Trophoblast cell (in vitro differentiated cells and primary cell): ENCODE data around the gene LRIG1.
A peak's percentile ranks its signal among the peaks of the same experiment; 100 is the strongest.

Experiments
- DNase-seq, 2 donors: peaks; one replicate each; pipeline ENCODE4 v3.0.0-alpha.2; 2016
- H2AFZ ChIP-seq: 2 replicates; pipeline ENCODE4 v1.6.1; 2013; ENCODE audit warnings: low read length, moderate library complexity, mild to moderate bottlenecking; ENCODE audit not compliant: insufficient read depth, poor library complexity
- H2AK5ac ChIP-seq: 2 replicates; pipeline ENCODE4 v1.6.1; 2013; ENCODE audit warnings: mild to moderate bottlenecking, low read length
- H2BK120ac ChIP-seq: 2 replicates; pipeline ENCODE4 v1.6.1; 2013; ENCODE audit warnings: low read length, mild to moderate bottlenecking, moderate library complexity; ENCODE audit not compliant: insufficient read depth, poor library complexity
- H2BK12ac ChIP-seq: 2 replicates; pipeline ENCODE4 v1.6.1; 2013; ENCODE audit warnings: mild to moderate bottlenecking, low read length, moderate library complexity
- H2BK5ac ChIP-seq: 2 replicates; pipeline ENCODE4 v1.6.1; 2013; ENCODE audit warnings: low read length, low read depth, moderate library complexity, mild to moderate bottlenecking; ENCODE audit not compliant: poor library complexity
- H3K14ac ChIP-seq: 2 replicates; pipeline ENCODE4 v1.6.1; 2013; ENCODE audit warnings: mild to moderate bottlenecking, low read length
- H3K18ac ChIP-seq: 2 replicates; pipeline ENCODE4 v1.6.1; 2013; ENCODE audit warnings: mild to moderate bottlenecking, low read length
- H3K23ac ChIP-seq: 2 replicates; pipeline ENCODE4 v1.6.1; 2013; ENCODE audit warnings: low read length
- H3K27ac ChIP-seq: 2 replicates; pipeline ENCODE4 v1.5.1; 2013; ENCODE audit warnings: low read depth, mild to moderate bottlenecking, inconsistent platforms, low read length, moderate library complexity
- H3K27me3 ChIP-seq: 2 replicates; pipeline ENCODE4 v1.6.1; 2013; ENCODE audit warnings: inconsistent platforms, mild to moderate bottlenecking, low read length, moderate library complexity; ENCODE audit not compliant: insufficient read depth
- H3K36me3 ChIP-seq, 2 experiments: 1 replicate in 1 of 2; 2 replicates in 1 of 2; pipeline ENCODE4 v1.6.1; 2013; ENCODE audit warnings: low read length in 2 of 2, mild to moderate bottlenecking in 2 of 2, moderate library complexity in 1 of 2; ENCODE audit not compliant: insufficient read depth in 2 of 2, control insufficient read depth in 1 of 2
- H3K4ac ChIP-seq: 2 replicates; pipeline ENCODE4 v1.6.1; 2013; ENCODE audit warnings: low read depth, mild to moderate bottlenecking, low read length, moderate library complexity
- H3K4me1 ChIP-seq, 2 experiments: 1 replicate in 1 of 2; 2 replicates in 1 of 2; pipeline ENCODE4 v1.6.1; 2013; ENCODE audit warnings: low read length in 2 of 2, mild to moderate bottlenecking in 2 of 2, moderate library complexity in 1 of 2; ENCODE audit not compliant: insufficient read depth in 2 of 2, control insufficient read depth in 1 of 2
- H3K4me2 ChIP-seq: 2 replicates; pipeline ENCODE4 v1.6.1; 2013; ENCODE audit warnings: inconsistent platforms, mild to moderate bottlenecking, low read length, moderate library complexity
- H3K4me3 ChIP-seq: 2 replicates; pipeline ENCODE4 v1.5.1; 2013; ENCODE audit warnings: mild to moderate bottlenecking, low read depth, low read length, inconsistent platforms
- H3K79me1 ChIP-seq: one replicate; pipeline ENCODE4 v1.6.1; 2013; ENCODE audit warnings: low read length
- H3K79me2 ChIP-seq: 2 replicates; pipeline ENCODE4 v1.6.1; 2013; ENCODE audit warnings: low read length, mild to moderate bottlenecking; ENCODE audit not compliant: control insufficient read depth, insufficient read depth, poor library complexity
- H3K9ac ChIP-seq: 2 replicates; pipeline ENCODE4 v1.6.1; 2013; ENCODE audit warnings: mild to moderate bottlenecking, low read length
- H3K9me3 ChIP-seq: 2 replicates; pipeline ENCODE4 v1.6.1; 2013; ENCODE audit warnings: low read depth, mild to moderate bottlenecking, control low read depth, inconsistent platforms, low read length; ENCODE audit not compliant: insufficient read depth
- H4K12ac ChIP-seq: 2 replicates; pipeline ENCODE4 v1.6.1; 2013; ENCODE audit warnings: low read depth, mild to moderate bottlenecking, low read length, moderate library complexity
- H4K8ac ChIP-seq: 2 replicates; pipeline ENCODE4 v1.6.1; 2013; ENCODE audit warnings: low read depth, mild to moderate bottlenecking, low read length, moderate library complexity
- H4K91ac ChIP-seq: one replicate; pipeline ENCODE4 v1.6.1; 2013; ENCODE audit warnings: low read depth, mild to moderate bottlenecking, low read length, moderate library complexity
- WGBS: extraction: QIAGEN DNeasy Blood & Tissue Kit; methylation state at CpG from one replicate; pipeline ENCODE4 v1.1.7; 2013; ENCODE audit warnings: missing lambda C conversion rate; ENCODE audit not compliant: insufficient read length, insufficient coverage; ENCODE audit errors: extremely low coverage; 5-methylcytosine and 5-hydroxymethylcytosine counted together

The LRIG1 gene

DNA sequence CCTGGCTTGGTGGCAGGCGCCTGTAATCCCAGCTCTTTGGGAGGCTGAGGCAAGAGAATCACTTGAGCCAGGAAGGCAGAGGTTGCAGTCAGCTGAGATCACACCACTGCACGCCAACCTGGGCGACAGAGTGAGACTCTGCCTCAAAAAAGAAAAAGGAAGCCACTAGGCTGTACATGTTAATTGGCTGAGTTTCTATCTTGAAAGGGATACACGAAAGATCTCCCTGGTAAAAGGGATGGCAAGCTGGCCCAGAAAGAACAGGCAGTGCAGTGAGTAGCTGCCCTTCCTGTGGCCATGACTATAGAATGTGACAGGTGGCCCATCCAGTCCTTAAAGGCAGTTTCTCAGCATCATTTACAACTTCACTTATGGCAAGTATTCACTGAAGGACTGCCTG, 12.3 kb downstream of the LRIG1 start:
- no peaks in the 10 kb centered on the region for H3K4me1 ChIP-seq
- H3K23ac ChIP-seq, result no peak overlapping the region
- H3K9ac ChIP-seq, result no peak overlapping the region
- WGBS, result no CpG with 5 or more reads among the region's 4 CpGs
- no peak overlapping the region for H2BK12ac ChIP-seq
- H3K4ac ChIP-seq, result no peak overlapping the region
- H4K8ac ChIP-seq, result no peak overlapping the region
- no peak overlapping the region for H2BK120ac ChIP-seq
- H3K9me3 ChIP-seq, result no peaks in the 10 kb centered on the region
- no peaks in the 10 kb centered on the region for H3K36me3 ChIP-seq
- no peak overlapping the region for H2AFZ ChIP-seq
- H3K4me3 ChIP-seq, result no peak overlapping the region
- no peaks in the 10 kb centered on the region for H3K79me1 ChIP-seq
- H3K27ac ChIP-seq, result no peak overlapping the region
- no peak overlapping the region for H4K12ac ChIP-seq
- DNase-seq, result no peak
- no peaks in the 10 kb centered on the region for H3K79me2 ChIP-seq
- no peak overlapping the region for H3K14ac ChIP-seq
- H3K18ac ChIP-seq, result no peak overlapping the region
- H2AK5ac ChIP-seq, result no peak overlapping the region
- no peaks in the 10 kb centered on the region for H3K27me3 ChIP-seq
- H4K91ac ChIP-seq, result no peak overlapping the region
- H3K4me2 ChIP-seq, result no peak overlapping the region
- no peak overlapping the region for H2BK5ac ChIP-seq

GRCh38 chr3:66487465-66487864, 13.4 kb downstream of the LRIG1 start:
- no peak overlapping the region for H3K23ac ChIP-seq
- no CpG with 5 or more reads among the region's 5 CpGs for WGBS

GRCh38 chr3:66486646-66487045, 14.2 kb downstream of the LRIG1 start:
- Histone ChIP-seq H2AFZ (no peak overlapping the region), H3K4ac (no peak overlapping the region), H3K27me3 (no peaks in the 10 kb centered on the region), H4K12ac (no peak overlapping the region), H3K18ac (no peak overlapping the region), H3K79me1 (no peaks in the 10 kb centered on the region), H3K27ac (no peak overlapping the region), H3K4me2 (no peak overlapping the region), H3K14ac (no peak overlapping the region), H4K8ac (no peak overlapping the region), H3K79me2 (no peaks in the 10 kb centered on the region), H3K23ac (no peak overlapping the region), H4K91ac (no peak overlapping the region), H2AK5ac (no peak overlapping the region), H2BK12ac (no peak overlapping the region), H3K9me3 (peaks cover 2% of the 10 kb centered on the region), H3K4me3 (no peak overlapping the region), H2BK5ac (no peak overlapping the region), H3K36me3 (no peaks in the 10 kb centered on the region), H2BK120ac (no peak overlapping the region), H3K4me1 (no peaks in the 10 kb centered on the region), H3K9ac (no peak overlapping the region)
- no CpG with 5 or more reads among the region's 5 CpGs for WGBS
- no peak for DNase-seq

More at GRCh38 chr3:66487465-66487864, 13.4 kb downstream of the LRIG1 start:
- no peak overlapping the region for H2BK5ac ChIP-seq
- no peak overlapping the region for H4K8ac ChIP-seq
- no peak overlapping the region for H4K12ac ChIP-seq
- H2BK120ac ChIP-seq, result no peak overlapping the region
- no peaks in the 10 kb centered on the region for H3K27me3 ChIP-seq
- no peak overlapping the region for H3K14ac ChIP-seq
- H3K36me3 ChIP-seq, result no peaks in the 10 kb centered on the region
- no peak overlapping the region for H3K18ac ChIP-seq
- H3K9ac ChIP-seq, result no peak overlapping the region
- H3K4me3 ChIP-seq, result no peak overlapping the region
- DNase-seq, result no peak
- no peaks in the 10 kb centered on the region for H3K79me2 ChIP-seq
- no peak overlapping the region for H2BK12ac ChIP-seq
- H3K27ac ChIP-seq, result no peak overlapping the region
- no peaks in the 10 kb centered on the region for H3K4me1 ChIP-seq
- no peak overlapping the region for H3K4me2 ChIP-seq
- H3K79me1 ChIP-seq, result no peaks in the 10 kb centered on the region
- no peak overlapping the region for H2AK5ac ChIP-seq
- no peak overlapping the region for H4K91ac ChIP-seq
- H2AFZ ChIP-seq, result peak overlapping the region; percentile 63
- no peak overlapping the region for H3K4ac ChIP-seq
- H3K9me3 ChIP-seq, result no peaks in the 10 kb centered on the region

DNA sequence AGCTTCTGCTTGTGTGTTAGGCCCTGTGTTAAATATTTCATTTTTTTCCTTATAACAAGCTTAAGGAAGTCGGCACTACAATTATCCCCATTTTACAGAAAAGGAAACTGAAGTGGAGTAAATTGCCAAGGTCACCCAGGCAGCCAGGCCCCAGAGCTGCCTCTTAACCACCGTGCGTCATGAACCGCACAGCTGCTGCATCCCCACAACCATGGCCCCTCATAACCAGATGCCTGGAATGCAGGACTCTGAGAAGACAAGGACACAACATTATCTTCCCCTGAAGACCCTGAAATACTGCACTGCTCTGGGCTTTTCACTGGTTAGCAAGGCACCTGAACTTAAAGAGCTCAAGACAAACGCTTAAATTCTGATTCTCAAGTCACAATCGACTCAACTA, 14.6 kb downstream of the LRIG1 start:
- Histone ChIP-seq H2AFZ (no peak overlapping the region), H2BK12ac (no peak overlapping the region), H4K12ac (no peak overlapping the region), H3K4ac (no peak overlapping the region), H3K4me3 (no peak overlapping the region), H3K14ac (no peak overlapping the region), H3K79me1 (no peaks in the 10 kb centered on the region), H3K27me3 (no peaks in the 10 kb centered on the region), H3K23ac (no peak overlapping the region), H2BK5ac (no peak overlapping the region), H3K9me3 (peaks cover 2% of the 10 kb centered on the region), H3K79me2 (no peaks in the 10 kb centered on the region), H4K8ac (no peak overlapping the region), H3K18ac (no peak overlapping the region), H3K27ac (no peak overlapping the region), H2AK5ac (no peak overlapping the region), H4K91ac (no peak overlapping the region), H3K4me1 (no peaks in the 10 kb centered on the region), H3K36me3 (no peaks in the 10 kb centered on the region), H2BK120ac (no peak overlapping the region), H3K9ac (no peak overlapping the region), H3K4me2 (no peak overlapping the region)
- DNase-seq, result no peak
- no CpG with 5 or more reads among the region's 6 CpGs for WGBS
